Transverse colon (tissue), 4 donors: ENCODE measurements around the gene ABRACL. TPM values are rescaled to one million over a fixed set of nuclear protein-coding genes. Genes with fewer than 3 reads are reported as not detected.

Experiments
- DNase-seq: peaks from one replicate; pipeline ENCODE4 v3.0.0-alpha.2; 2019
- H3K27ac ChIP-seq, 4 donors: fragments of 200-600 bp; sonication (generic); 2 replicates each; pipeline ENCODE4 v1.5.1; 2016 to 2018; ENCODE audit warnings: inconsistent platforms in 4 of 4
- H3K27me3 ChIP-seq: fragments of 200-600 bp; sonication (generic); 2 replicates; pipeline ENCODE4 v1.5.1; 2017; ENCODE audit warnings: inconsistent platforms
- H3K36me3 ChIP-seq, 4 donors: fragments of 200-600 bp; sonication (generic); 2 replicates each; pipeline ENCODE4 v1.5.1; 2017 to 2019; ENCODE audit warnings: inconsistent platforms in 4 of 4
- H3K4me1 ChIP-seq, 4 donors: fragments of 200-600 bp; sonication (generic); 2 replicates each; pipeline ENCODE4 v1.5.1; 2017 to 2020; ENCODE audit warnings: inconsistent platforms in 4 of 4
- H3K4me3 ChIP-seq, 4 donors: fragments of 200-600 bp; sonication (generic); 1 replicate in 1 of 4; 2 replicates in 3 of 4; pipeline versions ENCODE4 v1.5.1 to v1.6.1; 2017 to 2019; ENCODE audit warnings: inconsistent platforms in 4 of 4
- H3K9me3 ChIP-seq, 2 donors: fragments of 200-600 bp; sonication (generic); 2 replicates each; pipeline ENCODE4 v1.5.1; 2017 to 2019; ENCODE audit warnings: inconsistent platforms in 2 of 2
- CTCF ChIP-seq, 5 experiments: fragments of 200-600 bp in 3 of 5; fragments of 450-650 bp in 2 of 5; sonication (generic) in 3 of 5; IDR thresholded peaks; 1 replicate in 2 of 5; 2 replicates in 3 of 5; pipeline ENCODE4 v1.5.1; 2016 to 2017; ENCODE audit warnings: antibody characterized with exemption in 5 of 5, inconsistent platforms in 3 of 5, mild to moderate bottlenecking in 2 of 5, moderate library complexity in 1 of 5
- EP300 ChIP-seq: sonication (generic); formaldehyde crosslinking; IDR thresholded peaks from one replicate; pipeline ENCODE4 v1.6.1; 2017; ENCODE audit warnings: antibody characterized with exemption, low read depth
- POLR2A ChIP-seq: fragments of 450-650 bp; IDR thresholded peaks from one replicate; pipeline ENCODE4 v1.6.1; 2016; ENCODE audit warnings: antibody characterized with exemption, mild to moderate bottlenecking, moderate library complexity
- POLR2AphosphoS5 ChIP-seq, 3 donors: sonication (generic); formaldehyde crosslinking; IDR thresholded peaks; one replicate each; pipeline ENCODE4 v1.6.1; 2016; ENCODE audit warnings: antibody characterized with exemption in 3 of 3
- WGBS, 2 donors: methylation state at CpG; one replicate each; pipeline ENCODE4 v1.1.5; 2018; ENCODE audit warnings: low coverage in 1 of 2; 5-methylcytosine and 5-hydroxymethylcytosine counted together
- in situ Hi-C, 4 donors: fragments of 200-750 bp; cut with MboI; loops; one replicate each; pipeline versions ENCODE4 v1.15.0 to v1.15.1; 2017; ENCODE audit warnings: low sequenced_read_pairs in 3 of 4, low pct_ligation_motif_present in 1 of 4, low pct_unique_long_range_greater_than_20kb in 1 of 4
- intact Hi-C: fragments of 100-400 bp; cut with DNase I; formaldehyde crosslinking; loops from one replicate; pipeline ENCODE4 v1.15.1; 2023; ENCODE audit warnings: low total_unique reads
- total RNA-seq, 4 donors: library from RNA; depleted of rRNA; stranded (reverse); fragments of >200 nt; gene quantifications; one replicate each; pipeline ENCODE4 v1.1.0, GENCODE V29; 2016

ABRACL gene
- total RNA-seq, 4 donors from 2014 or later = 26.2 to 73.5 (median 60.2) TPM; not detected in 1

- in situ Hi-C loops = no loop called here
- H3K4me3 ChIP-seq = peak overlapping the region; percentile 43 to 95 (median 90)
- intact Hi-C loops = no loop called here
- peak overlapping the region; percentile 80 to 93 (median 90) for H3K27ac ChIP-seq
- H3K27me3 ChIP-seq = no peaks in the 10 kb centered on the region
- no peaks in the 10 kb centered on the region for H3K9me3 ChIP-seq
- no peaks in the 10 kb centered on the region for H3K36me3 ChIP-seq
- 0 to 1% methylated on average over 12 to 14 of the region's 14 CpGs for WGBS, 2 donors
- no peak for DNase-seq
- peaks cover 0 to 28% (median 8%) of the 10 kb centered on the region in 4 donors for H3K4me1 ChIP-seq
- TF ChIP-seq CTCF (IDR thresholded peaks at IDR 0.05) (no peak), POLR2AphosphoS5 (IDR thresholded peaks at IDR 0.05) (no peak), EP300 (no peak), POLR2A (no peak)
Measured at GRCh38 chr6:139028215-139028657, 309 bp upstream of the ABRACL start.

- WGBS, 2 donors = 9 to 11% methylated on average over 15 to 37 of the region's 44 CpGs
- Histone ChIP-seq H3K4me1 (peaks cover 0 to 28% (median 8%) of the 10 kb centered on the region in 4 donors), H3K9me3 (no peaks in the 10 kb centered on the region), H3K27ac (peak overlapping the region; percentile 80 to 93 (median 90)), H3K36me3 (no peaks in the 10 kb centered on the region), H3K4me3 (peak overlapping the region; percentile 43 to 95 (median 90)), H3K27me3 (no peaks in the 10 kb centered on the region)
- TF ChIP-seq POLR2AphosphoS5 (IDR thresholded peaks at IDR 0.05) = peak in 2 of 3 donors; percentile 45 to 54
- TF ChIP-seq POLR2A = no peak
- intact Hi-C loops (no loop called here), in situ Hi-C loops (no loop called here)
- DNase-seq = peak; percentile 76
Measured at GRCh38 chr6:139029470-139030227, 1.1 kb downstream of the ABRACL start.

- WGBS, 2 donors = 59 to 65% methylated on average over 9 of the region's 9 CpGs
Measured at GRCh38 chr6:139030228-139030963, 1.9 kb downstream of the ABRACL start.

GRCh38 chr6:139037490-139037889 lies 8.9 kb downstream of the ABRACL start:
- H3K4me3 ChIP-seq = no peak overlapping the region
- intact Hi-C loops = no loop called here
- no peaks in the 10 kb centered on the region for H3K4me1 ChIP-seq
- TF ChIP-seq CTCF (IDR thresholded peaks at IDR 0.05) = no peak
- no peak for TF ChIP-seq EP300
- TF ChIP-seq POLR2A = no peak
- no peak for TF ChIP-seq POLR2AphosphoS5 (IDR thresholded peaks at IDR 0.05)
- no peaks in the 10 kb centered on the region for H3K9me3 ChIP-seq
- DNase-seq = no peak
- H3K27me3 ChIP-seq = no peaks in the 10 kb centered on the region
- WGBS, 2 donors = 89 to 94% methylated on average over 5 of the region's 5 CpGs
- in situ Hi-C loops = no loop called here
- H3K27ac ChIP-seq = no peak overlapping the region
- peaks cover 0 to 19% (median 3%) of the 10 kb centered on the region in 4 donors for H3K36me3 ChIP-seq

More at GRCh38 chr6:139030228-139030963, 1.9 kb downstream of the ABRACL start:
- peak; percentile 27 for DNase-seq
- in situ Hi-C loops = no loop called here
- Histone ChIP-seq H3K9me3 (no peaks in the 10 kb centered on the region), H3K4me3 (peak overlapping the region in 2 of 4 donors; percentile 85 to 94), H3K27me3 (no peaks in the 10 kb centered on the region), H3K4me1 (peaks cover 0 to 28% (median 8%) of the 10 kb centered on the region in 4 donors), H3K36me3 (peaks cover 0 to 5% (median 0%) of the 10 kb centered on the region in 4 donors), H3K27ac (peak overlapping the region; percentile 80 to 93 (median 90))
- no peak for TF ChIP-seq CTCF (IDR thresholded peaks at IDR 0.05)
- TF ChIP-seq POLR2AphosphoS5 (IDR thresholded peaks at IDR 0.05) = peak in 2 of 3 donors; percentile 30 to 31
- intact Hi-C loops = no loop called here
